GM12878 (cell line): Measurements from ENCODE around the gene ALG8. TPM values are rescaled to one million over a fixed set of nuclear protein-coding genes. Genes with fewer than 3 reads are reported as not detected.

Experiments used
- ATAC-seq: fragments of 200-7000 bp; cut with Tn5 transposase; 3 replicates; pipeline ENCODE4 v1.9.1; 2020; ENCODE audit warnings: mild to moderate bottlenecking, moderate library complexity
- BruUV-seq: library from RNA; stranded (reverse); fragments of 400-500 nt; replicated peaks from 2 replicates; lab custom pipeline; 2021; lab: Mats Ljungman, UMichigan
- CTCF ChIA-PET: fragments of 300-600 bp; sonication (Branson Sonifier 250); formaldehyde crosslinking; extraction: SDS; loops from one replicate; lab custom pipeline; 2021; ENCODE audit warnings: inconsistent platforms; lab: Yijun Ruan, JAX
- POLR2A ChIA-PET: fragments of 350-600 bp; formaldehyde crosslinking; extraction: SDS; loops from one replicate; lab custom pipeline; 2021; ENCODE audit warnings: inconsistent platforms; lab: Charles Lee
- RAD21 ChIA-PET: fragments of 300-600 bp; sonication (Branson Sonifier 250); formaldehyde crosslinking; loops from one replicate; lab custom pipeline; 2023; ENCODE audit warnings: antibody characterized with exemption; ENCODE audit not compliant: unreplicated experiment; lab: Charles Lee
- SMC1A ChIA-PET: fragments of 300-600 bp; sonication (Branson Sonifier 250); formaldehyde crosslinking; loops from one replicate; lab custom pipeline; 2023; ENCODE audit not compliant: unreplicated experiment, uncharacterized antibody; lab: Charles Lee
- DNase-seq: peaks from one replicate; pipeline ENCODE4 v3.0.0-alpha.2; 2011; ENCODE audit warnings: low read depth, low spot score
- FAIRE-seq: peaks from 3 replicates; lab custom pipeline; 2011; peaks lifted over from hg19 to GRCh38; lab: Jason Lieb, UNC
- H2AFZ ChIP-seq: 2 replicates; pipeline ENCODE4 v1.6.0; 2011; ENCODE audit warnings: low read depth, low read length, control low read depth; ENCODE audit not compliant: control insufficient read depth
- H3K27ac ChIP-seq: 2 replicates; pipeline ENCODE4 v1.5.1; 2011; ENCODE audit warnings: control low read depth; ENCODE audit not compliant: control insufficient read depth, insufficient read depth
- H3K27me3 ChIP-seq, 2 experiments: replicated peaks in 1 of 2; 2 replicates each; pipeline versions ENCODE4 v1.6.0 to v1.6.1; 2011; ENCODE audit warnings: low read length in 1 of 2; ENCODE audit not compliant: control insufficient read depth in 2 of 2, insufficient read depth in 2 of 2
- H3K36me3 ChIP-seq, 2 experiments: 2 replicates each; pipeline ENCODE4 v1.5.1; 2011; ENCODE audit warnings: low read length in 1 of 2; ENCODE audit not compliant: control insufficient read depth in 2 of 2, insufficient read depth in 2 of 2
- H3K4me1 ChIP-seq: 2 replicates; pipeline ENCODE4 v1.6.1; 2011; ENCODE audit warnings: mild to moderate bottlenecking, low read length, moderate library complexity, mixed read lengths; ENCODE audit not compliant: control insufficient read depth, insufficient read depth
- H3K4me2 ChIP-seq: 2 replicates; pipeline ENCODE4 v1.6.0; 2011; ENCODE audit warnings: control low read depth; ENCODE audit not compliant: control insufficient read depth, insufficient read depth
- H3K4me3 ChIP-seq: fragments of 200-600 bp; sonication (generic); 2 replicates; pipeline ENCODE4 v1.5.1; 2016
- H3K79me2 ChIP-seq: 2 replicates; pipeline ENCODE4 v1.6.0; 2011; ENCODE audit warnings: low read length; ENCODE audit not compliant: control insufficient read depth, insufficient read depth
- H3K9ac ChIP-seq: 2 replicates; pipeline ENCODE4 v1.8.0; 2011; ENCODE audit warnings: low read length, control low read depth, mixed read lengths; ENCODE audit not compliant: control insufficient read depth, insufficient read depth
- H3K9me3 ChIP-seq: replicated peaks from 3 replicates; pipeline ENCODE4 v1.5.1; 2011; ENCODE audit warnings: mild to moderate bottlenecking, low read length; ENCODE audit not compliant: control insufficient read depth, insufficient read depth
- H4K20me1 ChIP-seq: 2 replicates; pipeline ENCODE4 v1.6.0; 2011; ENCODE audit not compliant: control insufficient read depth, insufficient read depth
- CHD1 ChIP-seq: IDR thresholded peaks from 2 replicates; pipeline ENCODE4 v1.6.1; 2012; ENCODE audit warnings: low read depth, low read length, improper control_type of control experiment
- HDGF ChIP-seq: fragments of 450-650 bp; IDR thresholded peaks from 2 replicates; pipeline ENCODE4 v1.6.1; 2016; ENCODE audit warnings: antibody characterized with exemption
- IKZF2 ChIP-seq, 2 experiments: fragments of 450-650 bp; IDR thresholded peaks; 2 replicates each; pipeline ENCODE4 v1.6.1; 2017; ENCODE audit warnings: mild to moderate bottlenecking in 2 of 2, moderate library complexity in 2 of 2
- MEF2B ChIP-seq: fragments of 450-650 bp; IDR thresholded peaks from 2 replicates; pipeline ENCODE4 v1.6.1; 2018; ENCODE audit warnings: mild to moderate bottlenecking, moderate library complexity; ENCODE audit not compliant: partially characterized antibody, poor library complexity, severe bottlenecking
- NFYB ChIP-seq: IDR thresholded peaks from 2 replicates; pipeline ENCODE4 v1.6.1; 2011; ENCODE audit warnings: low read depth, mild to moderate bottlenecking, low read length, improper control_type of control experiment, moderate library complexity; ENCODE audit not compliant: insufficient read depth
- NR2F1 ChIP-seq: fragments of 450-650 bp; conservative IDR thresholded peaks from 2 replicates; pipeline ENCODE4 v1.6.1; 2017; ENCODE audit warnings: mild to moderate bottlenecking
- SIN3A ChIP-seq: IDR thresholded peaks from 2 replicates; pipeline ENCODE4 v1.6.1; 2012; ENCODE audit warnings: low read depth, low read length, improper control_type of control experiment
- SIX5 ChIP-seq: IDR thresholded peaks from 2 replicates; pipeline ENCODE4 v1.6.1; 2011; ENCODE audit warnings: mild to moderate bottlenecking, low read depth, low read length, moderate library complexity; ENCODE audit not compliant: severe bottlenecking
- SMAD5 ChIP-seq: IDR thresholded peaks from 2 replicates; pipeline ENCODE4 v1.6.1; 2016; ENCODE audit warnings: antibody characterized with exemption, low read depth
- SMARCA5 ChIP-seq: fragments of 450-650 bp; IDR thresholded peaks from 2 replicates; pipeline ENCODE4 v1.6.1; 2017; ENCODE audit warnings: mild to moderate bottlenecking
- STAT3 ChIP-seq: IDR thresholded peaks from 2 replicates; pipeline ENCODE4 v1.6.1; 2011; ENCODE audit warnings: low read depth, low read length, improper control_type of control experiment
- TARDBP ChIP-seq: IDR thresholded peaks from 2 replicates; pipeline ENCODE4 v1.6.1; 2016; ENCODE audit warnings: borderline replicate concordance
- TBL1XR1 ChIP-seq: IDR thresholded peaks from 2 replicates; pipeline ENCODE4 v1.6.1; 2012; ENCODE audit warnings: low read depth, low read length, improper control_type of control experiment
- YY1 ChIP-seq: IDR thresholded peaks from 2 replicates; pipeline ENCODE4 v1.6.1; 2011; ENCODE audit warnings: low read depth, mild to moderate bottlenecking, low read length
- ZNF592 ChIP-seq: fragments of 450-650 bp; IDR thresholded peaks from 2 replicates; pipeline ENCODE4 v1.6.1; 2017; ENCODE audit warnings: mild to moderate bottlenecking, moderate library complexity
- ZNF622 ChIP-seq: fragments of 450-650 bp; IDR thresholded peaks from 2 replicates; pipeline ENCODE4 v1.6.1; 2017; ENCODE audit warnings: mild to moderate bottlenecking, inconsistent platforms
- WGBS: methylation state at CpG from one replicate; pipeline ENCODE4 v1.1.6; 2016; ENCODE audit warnings: low lambda C conversion rate; ENCODE audit not compliant: insufficient replicate concordance, insufficient coverage; ENCODE audit errors: missing lambda C conversion rate; 5-methylcytosine and 5-hydroxymethylcytosine counted together
- in situ Hi-C: fragments of 300-500 bp; cut with MboI; formaldehyde crosslinking; loops from 9 replicates; pipeline ENCODE4 v1.14.3; 2018; ENCODE audit warnings: mixed read lengths
- intact Hi-C: fragments of 100-400 bp; cut with micrococcal nuclease; formaldehyde crosslinking; loops from one replicate; pipeline ENCODE4 v1.14.2; 2022; ENCODE audit not compliant: unreplicated experiment
- polyA plus RNA-seq, 11 experiments: library from polyadenylated mRNA; depleted of rRNA in 4 of 11; unstranded in 6 of 11; stranded (reverse) in 5 of 11; fragments of >200 nt; fragmentation: Nextera tagmentation in 4 of 11; fragmentation: Illumina TruSeq in 1 of 11; extraction: Ambion mirVana in 4 of 11; extraction: Trizol in 1 of 11; gene quantifications; 1 replicate in 1 of 11; 2 replicates in 10 of 11; pipeline versions ENCODE4 v1.2.1 to v1.2.3, GENCODE V29; 2011 to 2016; ENCODE audit warnings: inconsistent platforms in 2 of 11, missing spikeins in 2 of 11, low read depth in 1 of 11
- total RNA-seq, 4 experiments: library from RNA; depleted of rRNA in 3 of 4; stranded (reverse); fragments of >200 nt in 3 of 4; fragmentation: Illumina TruSeq in 1 of 4; extraction: Trizol in 1 of 4; gene quantifications; 2 replicates each; pipeline versions ENCODE4 v1.2.1 to v1.2.3, GENCODE V29; 2013 to 2021
- TF ChIP-seq, protein P1 (sequence below): fragments of 150-350 bp; IDR thresholded peaks from 2 replicates; pipeline ENCODE4 v1.6.1; 2014; ENCODE audit warnings: mild to moderate bottlenecking, low read depth, low read length
- TF ChIP-seq, protein P2 (sequence below): IDR thresholded peaks from 2 replicates; pipeline ENCODE4 v1.6.1; 2011; ENCODE audit warnings: low read depth, mild to moderate bottlenecking, low read length, moderate library complexity, borderline replicate concordance; ENCODE audit errors: extremely low read depth

Gene ALG8
- total and polyA plus RNA-seq, 10 of the 15 experiments (the other 5 are each of a cell fraction or from before 2014, with no cell fraction given) = 45.7 to 105 (median 68.4) TPM

GRCh38 chr11:78138694-78139421 is 568 bp downstream of the ALG8 start:
- 7% methylated on average over 12 of the region's 12 CpGs for WGBS
- H3K36me3 ChIP-seq = peaks cover 0 to 4% of the 10 kb centered on the region in 2 experiments; a peak in 1 of 4 replicates
- SMC1A ChIA-PET = interaction anchor here (0.7 to 3.8 kb wide), 10 partner anchors 8 to 426 kb away, joined by 3 to 21 read pairs (median 4); partner anchors contain the start of genes KCTD21, NDUFC2 and USP35
- H3K4me1 ChIP-seq = peaks cover 11% of the 10 kb centered on the region
- H3K27me3 ChIP-seq = no peaks in the 10 kb centered on the region
- H3K4me3 ChIP-seq = peak overlapping the region; percentile 88
- BruUV-seq = TSS peak; percentile 76
- CTCF ChIA-PET = interaction anchor here (0.6 to 1.5 kb wide), 7 partner anchors 9 to 553 kb away, joined by 3 to 6 read pairs (median 4); partner anchors contain the start of gene NDUFC2
- ATAC-seq (peak; percentile 68), FAIRE-seq (peak; percentile 47), DNase-seq (peak; percentile 21)
- POLR2A ChIA-PET = interaction anchor here (0.5 to 2.2 kb wide), 9 partner anchors 9 to 396 kb away, joined by 3 to 8 read pairs (median 6); partner anchors contain the start of genes INTS4, KCTD21, NDUFC2 and USP35
- H3K27ac ChIP-seq = peak overlapping the region; percentile 82
- H3K79me2 ChIP-seq = peaks cover 31% of the 10 kb centered on the region
- H3K9ac ChIP-seq = peak overlapping the region; percentile 91
- in situ Hi-C loops = no loop called here
- intact Hi-C loops = loop anchor here (1.0 to 5.0 kb wide), 4 partner anchors 49 to 423 kb away; partner anchors contain the start of genes KCTD21, NDUFC2 and USP35
- H3K9me3 ChIP-seq = no peaks in the 10 kb centered on the region; the same call in 2 of the 3 replicates
- peak overlapping the region; percentile 92 for H2AFZ ChIP-seq
- RAD21 ChIA-PET = interaction anchor here (0.9 to 2.1 kb wide), 6 partner anchors 44 to 426 kb away, joined by 4 to 9 read pairs (median 4); partner anchors contain the start of genes INTS4, KCTD21, NDUFC2 and USP35
- no peaks in the 10 kb centered on the region for H4K20me1 ChIP-seq
- H3K4me2 ChIP-seq = peak overlapping the region; percentile 98
- TF ChIP-seq SMAD5 (0 out of 2 replicates have a peak, but pooled peaks have one; percentile 6), TBL1XR1 (no peak), SMARCA5 (peak; percentile 57; the same call in 1 of the 2 replicates), CHD1 (0 out of 2 replicates have a peak, but pooled peaks have one; percentile 65), YY1 (no peak), SIX5 (no peak), IKZF2 (IDR thresholded peaks at IDR 0.05) (0 out of 4 replicates have a peak, but pooled peaks of 1 of the 2 experiments have one; percentile 6), NFYB (no peak), NR2F1 (no peak), STAT3 (no peak), MEF2B (peak; percentile 0), ZNF622 (no peak), SIN3A (no peak), ZNF592 (no peak), TARDBP (0 out of 2 replicates have a peak, but pooled peaks have one; percentile 46), HDGF (no peak)
- TF ChIP-seq, protein P1, sequence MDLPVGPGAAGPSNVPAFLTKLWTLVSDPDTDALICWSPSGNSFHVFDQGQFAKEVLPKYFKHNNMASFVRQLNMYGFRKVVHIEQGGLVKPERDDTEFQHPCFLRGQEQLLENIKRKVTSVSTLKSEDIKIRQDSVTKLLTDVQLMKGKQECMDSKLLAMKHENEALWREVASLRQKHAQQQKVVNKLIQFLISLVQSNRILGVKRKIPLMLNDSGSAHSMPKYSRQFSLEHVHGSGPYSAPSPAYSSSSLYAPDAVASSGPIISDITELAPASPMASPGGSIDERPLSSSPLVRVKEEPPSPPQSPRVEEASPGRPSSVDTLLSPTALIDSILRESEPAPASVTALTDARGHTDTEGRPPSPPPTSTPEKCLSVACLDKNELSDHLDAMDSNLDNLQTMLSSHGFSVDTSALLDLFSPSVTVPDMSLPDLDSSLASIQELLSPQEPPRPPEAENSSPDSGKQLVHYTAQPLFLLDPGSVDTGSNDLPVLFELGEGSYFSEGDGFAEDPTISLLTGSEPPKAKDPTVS = no peak
- TF ChIP-seq, protein P2, sequence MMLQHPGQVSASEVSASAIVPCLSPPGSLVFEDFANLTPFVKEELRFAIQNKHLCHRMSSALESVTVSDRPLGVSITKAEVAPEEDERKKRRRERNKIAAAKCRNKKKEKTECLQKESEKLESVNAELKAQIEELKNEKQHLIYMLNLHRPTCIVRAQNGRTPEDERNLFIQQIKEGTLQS = no peak
